ENCODE data around the gene OR10A6.

OR10A6 gene

GRCh38 chr11:7964873-7965272 lies 33.8 kb upstream of the OR10A6 start:
- TF ChIP-seq EZH2phosphoT487 (IDR thresholded peaks at IDR 0.05; ENCODE audit: low read length) (no peak), EZH2 (optimal IDR thresholded peaks at IDR 0.05; ENCODE audit: low read depth, low read length) (no peak), CTCF (IDR thresholded peaks at IDR 0.05; ENCODE audit: low read length) (no peak)
- Histone ChIP-seq H3K36me3 (replicated peaks; ENCODE audit: insufficient read depth, low read length) (no peaks in the 10 kb centered on the region), H3K27ac (ENCODE audit: low read length) (no peak overlapping the region), H4K20me1 (ENCODE audit: insufficient read depth, low read length) (no peaks in the 10 kb centered on the region), H3F3A (ENCODE audit: insufficient read depth, low read length) (no peaks in the 10 kb centered on the region), H3K9ac (ENCODE audit: low read length) (no peak overlapping the region), H3K79me2 (ENCODE audit: low read length) (no peaks in the 10 kb centered on the region), H3K4me3 (ENCODE audit: low read length) (no peak overlapping the region), H3K9me3 (replicated peaks; ENCODE audit: insufficient read depth, low read length) (no peaks in the 10 kb centered on the region), H3K27me3 (replicated peaks; ENCODE audit: insufficient read depth, low read length) (no peaks in the 10 kb centered on the region), H3K4me1 (ENCODE audit: low read length) (no peaks in the 10 kb centered on the region), H2AFZ (ENCODE audit: low read length) (no peak overlapping the region), H3K4me2 (ENCODE audit: low read depth, low read length) (no peak overlapping the region), H3K9me2 (replicated peaks; ENCODE audit: insufficient read depth, low read length) (no peaks in the 10 kb centered on the region)
- DNase-seq: no peak

DNA sequence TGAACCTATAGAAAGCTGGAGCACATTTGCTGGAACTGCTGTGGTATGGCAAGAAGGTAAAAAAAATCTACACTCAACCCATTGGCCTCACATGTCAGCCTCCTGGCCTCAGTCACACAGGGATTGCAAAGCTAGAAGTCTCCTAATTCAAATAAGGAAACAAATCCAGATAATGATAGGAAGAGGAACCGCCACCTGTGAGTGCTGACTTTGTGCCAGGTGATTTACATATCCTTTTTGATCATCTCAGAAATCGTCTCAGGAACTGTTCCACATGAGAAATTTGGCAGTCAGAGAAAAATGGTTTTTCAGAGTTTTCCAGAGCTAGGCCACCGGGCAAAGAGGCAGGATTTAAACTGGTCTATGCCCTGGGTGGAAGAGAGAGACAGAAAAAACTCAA lies 33.2 kb upstream of the OR10A6 start:
- no peak for DNase-seq
- no peak overlapping the region for H3K4me2 ChIP-seq (ENCODE audit: low read depth, low read length)

DNA sequence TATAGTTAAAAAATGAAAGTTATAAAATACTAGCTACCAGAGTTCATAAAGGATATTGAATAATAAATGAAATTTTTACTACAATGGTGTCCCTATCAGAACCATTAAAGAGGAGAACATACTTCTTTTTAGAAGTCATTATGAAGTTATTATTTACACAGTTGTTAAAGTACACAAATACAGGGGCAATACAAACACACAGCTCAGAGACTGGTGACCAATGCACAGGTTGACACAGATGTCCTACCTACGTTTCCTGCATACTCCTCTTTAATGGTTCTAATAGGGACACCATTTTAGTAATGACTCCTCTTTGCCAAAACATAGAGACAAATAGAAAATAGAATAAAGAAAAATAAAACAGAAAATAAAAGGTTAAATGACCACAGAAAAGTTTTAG lies 24.1 kb upstream of the OR10A6 start:
- Histone ChIP-seq H3K9me3 (replicated peaks; ENCODE audit: insufficient read depth, low read length) (no peaks in the 10 kb centered on the region), H4K20me1 (ENCODE audit: insufficient read depth, low read length) (no peaks in the 10 kb centered on the region), H3K36me3 (replicated peaks; ENCODE audit: insufficient read depth, low read length) (no peaks in the 10 kb centered on the region), H3K9me2 (replicated peaks; ENCODE audit: insufficient read depth, low read length) (no peaks in the 10 kb centered on the region), H3K27me3 (replicated peaks; ENCODE audit: insufficient read depth, low read length) (no peaks in the 10 kb centered on the region), H3K4me1 (ENCODE audit: low read length) (no peaks in the 10 kb centered on the region), H3K4me2 (ENCODE audit: low read depth, low read length) (no peak overlapping the region), H3K4me3 (ENCODE audit: low read length) (no peak overlapping the region), H3K79me2 (ENCODE audit: low read length) (no peaks in the 10 kb centered on the region), H3K9ac (ENCODE audit: low read length) (no peak overlapping the region), H3K27ac (ENCODE audit: low read length) (no peak overlapping the region), H3F3A (ENCODE audit: insufficient read depth, low read length) (no peaks in the 10 kb centered on the region), H2AFZ (ENCODE audit: low read length) (no peak overlapping the region)
- TF ChIP-seq EZH2 (optimal IDR thresholded peaks at IDR 0.05; ENCODE audit: low read depth, low read length) (no peak), EZH2phosphoT487 (IDR thresholded peaks at IDR 0.05; ENCODE audit: low read length) (no peak), CTCF (IDR thresholded peaks at IDR 0.05; ENCODE audit: low read length) (no peak)
- DNase-seq: no peak

More for the DNA sequence above, 33.2 kb upstream of the OR10A6 start:
- Histone ChIP-seq H4K20me1 (ENCODE audit: insufficient read depth, low read length) (no peaks in the 10 kb centered on the region), H3K9me3 (replicated peaks; ENCODE audit: insufficient read depth, low read length) (no peaks in the 10 kb centered on the region), H3K4me3 (ENCODE audit: low read length) (no peak overlapping the region), H3K27me3 (replicated peaks; ENCODE audit: insufficient read depth, low read length) (no peaks in the 10 kb centered on the region), H3F3A (ENCODE audit: insufficient read depth, low read length) (no peaks in the 10 kb centered on the region), H3K9me2 (replicated peaks; ENCODE audit: insufficient read depth, low read length) (no peaks in the 10 kb centered on the region), H3K79me2 (ENCODE audit: low read length) (no peaks in the 10 kb centered on the region), H3K9ac (ENCODE audit: low read length) (no peak overlapping the region), H3K4me1 (ENCODE audit: low read length) (no peaks in the 10 kb centered on the region), H3K36me3 (replicated peaks; ENCODE audit: insufficient read depth, low read length) (no peaks in the 10 kb centered on the region), H3K27ac (ENCODE audit: low read length) (no peak overlapping the region), H2AFZ (ENCODE audit: low read length) (no peak overlapping the region)
- TF ChIP-seq EZH2phosphoT487 (IDR thresholded peaks at IDR 0.05; ENCODE audit: low read length): no peak
- TF ChIP-seq EZH2 (optimal IDR thresholded peaks at IDR 0.05; ENCODE audit: low read depth, low read length): no peak
- no peak for TF ChIP-seq CTCF (IDR thresholded peaks at IDR 0.05; ENCODE audit: low read length)

Measured in MM.1S (cell line).